MM.1S (cell line): ENCODE results near the gene NRP2.

ENCODE experiments used
- DNase-seq: peaks from one replicate; pipeline ENCODE4 v3.0.0-alpha.2; 2015
- H2AFZ ChIP-seq: fragments of 300-600 bp; sonication (generic); 2 replicates; pipeline ENCODE4 v1.6.0; 2016; ENCODE audit warnings: antibody characterized with exemption, low read length
- H3F3A ChIP-seq: fragments of 300-600 bp; sonication (generic); 2 replicates; pipeline ENCODE4 v1.6.1; 2016; ENCODE audit warnings: mild to moderate bottlenecking, antibody characterized with exemption, low read length, moderate library complexity, mixed read lengths; ENCODE audit not compliant: insufficient read depth
- H3K27ac ChIP-seq: fragments of 300-600 bp; sonication (generic); 2 replicates; pipeline ENCODE4 v1.5.1; 2016; ENCODE audit warnings: mild to moderate bottlenecking, low read length
- H3K27me3 ChIP-seq: fragments of 300-600 bp; sonication (generic); replicated peaks from 2 replicates; pipeline ENCODE4 v1.6.0; 2016; ENCODE audit warnings: low read length; ENCODE audit not compliant: insufficient read depth
- H3K36me3 ChIP-seq: fragments of 300-600 bp; sonication (generic); replicated peaks from 2 replicates; pipeline ENCODE4 v1.6.1; 2016; ENCODE audit warnings: mild to moderate bottlenecking, low read length, mixed read lengths; ENCODE audit not compliant: insufficient read depth
- H3K4me1 ChIP-seq: fragments of 300-600 bp; sonication (generic); 2 replicates; pipeline ENCODE4 v1.6.1; 2016; ENCODE audit warnings: low read length, mixed read lengths
- H3K4me2 ChIP-seq: fragments of 300-600 bp; sonication (generic); 2 replicates; pipeline ENCODE4 v1.6.0; 2016; ENCODE audit warnings: low read depth, low read length
- H3K4me3 ChIP-seq: fragments of 300-600 bp; sonication (generic); 2 replicates; pipeline ENCODE4 v1.5.1; 2016; ENCODE audit warnings: low read length, mixed read lengths
- H3K79me2 ChIP-seq: fragments of 300-600 bp; sonication (generic); 2 replicates; pipeline ENCODE4 v1.6.1; 2016; ENCODE audit warnings: mixed run types, low read length, mixed read lengths
- H3K9ac ChIP-seq: fragments of 300-600 bp; sonication (generic); 2 replicates; pipeline ENCODE4 v1.6.1; 2016; ENCODE audit warnings: low read length, mixed read lengths
- H3K9me2 ChIP-seq: fragments of 300-600 bp; sonication (generic); replicated peaks from 2 replicates; pipeline ENCODE4 v1.6.1; 2016; ENCODE audit warnings: mild to moderate bottlenecking, low read length, mixed read lengths; ENCODE audit not compliant: insufficient read depth
- H3K9me3 ChIP-seq: fragments of 300-600 bp; sonication (generic); replicated peaks from 2 replicates; pipeline ENCODE4 v1.6.1; 2016; ENCODE audit warnings: mild to moderate bottlenecking, low read length, mixed read lengths; ENCODE audit not compliant: insufficient read depth
- H4K20me1 ChIP-seq: fragments of 300-600 bp; sonication (generic); 2 replicates; pipeline ENCODE4 v1.6.1; 2016; ENCODE audit warnings: mild to moderate bottlenecking, low read length, moderate library complexity, mixed read lengths; ENCODE audit not compliant: insufficient read depth
- CTCF ChIP-seq: fragments of 300-600 bp; sonication (generic); IDR thresholded peaks from 2 replicates; pipeline ENCODE4 v1.5.1; 2016; ENCODE audit warnings: antibody characterized with exemption, low read length, mixed read lengths
- EZH2 ChIP-seq: fragments of 300-600 bp; sonication (generic); optimal IDR thresholded peaks from 2 replicates; pipeline ENCODE3; 2017; ENCODE audit warnings: low read depth, mild to moderate bottlenecking, antibody characterized with exemption, low read length, mixed read lengths
- EZH2phosphoT487 ChIP-seq: fragments of 300-600 bp; sonication (generic); IDR thresholded peaks from 2 replicates; pipeline ENCODE4 v1.6.1; 2018; ENCODE audit warnings: antibody characterized with exemption, low read length

NRP2 gene

GRCh38 chr2:205709319-205709718, 27.0 kb downstream of the NRP2 start:
- no peak for TF ChIP-seq EZH2
- no peaks in the 10 kb centered on the region for H3K27me3 ChIP-seq
- no peaks in the 10 kb centered on the region for H3K9me2 ChIP-seq
- H3K9ac ChIP-seq = no peak overlapping the region
- no peak overlapping the region for H2AFZ ChIP-seq
- H3K4me1 ChIP-seq = peaks cover 6% of the 10 kb centered on the region
- H3K27ac ChIP-seq = peak overlapping the region; percentile 25; the same call in 1 of the 2 replicates
- no peaks in the 10 kb centered on the region for H3F3A ChIP-seq
- DNase-seq = peak; percentile 65
- H3K4me3 ChIP-seq = no peak overlapping the region
- H4K20me1 ChIP-seq = no peaks in the 10 kb centered on the region
- H3K4me2 ChIP-seq = no peak overlapping the region
- H3K9me3 ChIP-seq = no peaks in the 10 kb centered on the region
- no peaks in the 10 kb centered on the region for H3K36me3 ChIP-seq
- no peaks in the 10 kb centered on the region for H3K79me2 ChIP-seq

- no peak overlapping the region for H3K4me2 ChIP-seq
- H2AFZ ChIP-seq = no peak overlapping the region
- H4K20me1 ChIP-seq = no peaks in the 10 kb centered on the region
- H3K9me3 ChIP-seq = no peaks in the 10 kb centered on the region
- no peaks in the 10 kb centered on the region for H3K9me2 ChIP-seq
- peaks cover 10% of the 10 kb centered on the region for H3K4me1 ChIP-seq
- no peak overlapping the region for H3K27ac ChIP-seq
- no peaks in the 10 kb centered on the region for H3K36me3 ChIP-seq
- H3K27me3 ChIP-seq = no peaks in the 10 kb centered on the region
- no peak overlapping the region for H3K9ac ChIP-seq
- H3K4me3 ChIP-seq = no peak overlapping the region
- no peaks in the 10 kb centered on the region for H3K79me2 ChIP-seq
- DNase-seq = no peak
- TF ChIP-seq EZH2phosphoT487 (no peak), CTCF (no peak), EZH2 (no peak)
- no peaks in the 10 kb centered on the region for H3F3A ChIP-seq
These were observed 30.2 kb downstream of the NRP2 start for GRCh38 chr2:205712508-205712907.

- Histone ChIP-seq H3K79me2 (no peaks in the 10 kb centered on the region), H3K4me1 (peaks cover 10% of the 10 kb centered on the region), H3K9me2 (no peaks in the 10 kb centered on the region), H2AFZ (no peak overlapping the region), H3K4me3 (no peak overlapping the region), H3F3A (no peaks in the 10 kb centered on the region), H3K4me2 (no peak overlapping the region), H3K36me3 (no peaks in the 10 kb centered on the region), H3K9me3 (no peaks in the 10 kb centered on the region), H3K9ac (no peak overlapping the region), H4K20me1 (no peaks in the 10 kb centered on the region), H3K27me3 (no peaks in the 10 kb centered on the region), H3K27ac (no peak overlapping the region)
- DNase-seq = no peak
- TF ChIP-seq EZH2phosphoT487 (no peak), EZH2 (no peak), CTCF (no peak)
These were observed 30.8 kb downstream of the NRP2 start for GRCh38 chr2:205713086-205713485.

- Histone ChIP-seq H3K4me2 (peak overlapping the region; percentile 17; the same call in 1 of the 2 replicates), H3K9ac (no peak overlapping the region), H3K4me1 (peaks cover 10% of the 10 kb centered on the region), H3K9me2 (no peaks in the 10 kb centered on the region), H4K20me1 (no peaks in the 10 kb centered on the region), H2AFZ (peak overlapping the region; percentile 40), H3K79me2 (no peaks in the 10 kb centered on the region), H3K4me3 (no peak overlapping the region), H3F3A (no peaks in the 10 kb centered on the region), H3K27ac (no peak overlapping the region), H3K27me3 (no peaks in the 10 kb centered on the region), H3K36me3 (no peaks in the 10 kb centered on the region), H3K9me3 (no peaks in the 10 kb centered on the region)
- DNase-seq = peak; percentile 35
- TF ChIP-seq EZH2phosphoT487 (no peak), CTCF (no peak), EZH2 (no peak)
These were observed 31.9 kb downstream of the NRP2 start for GRCh38 chr2:205714058-205714776.
